Measurements from ENCODE around the gene GIN1.
"Not testable (repeated sequence)": the region's sequence is repeated elsewhere in the genome, so short reads cannot be mapped to it uniquely, and the experiment has no call there.

Gene GIN1

GRCh38 chr5:103119765-103120606 is at the start of gene GIN1, which contains the start of gene PPIP5K2:
Gene GIN1, minus strand, starts transcription at chr5:103120138. Its CDS starts 11,431 bp downstream, at chr5:103108707.
Gene PPIP5K2, plus strand, starts transcription at chr5:103120301. Its CDS starts 9,289 bp downstream, at chr5:103129590.
- POLR2A ChIA-PET = interaction anchor here (0.6 to 1.4 kb wide), 5 partner anchors 9 to 254 kb away, joined by 3 to 5 read pairs (median 3); no protein-coding TSS in a partner anchor

GRCh38 chr5:103166706-103167105 is 46.8 kb upstream of the GIN1 start:
- ChIA-PET CTCF (interaction anchor here (1.0 kb wide), 2 partner anchors 12 to 27 kb away, joined by 3 to 4 read pairs; no protein-coding TSS in a partner anchor), POLR2A (no interaction called here)
- no peak for DNase-seq (ENCODE audit: low read depth, low spot score)
- H3K4me3 ChIP-seq (ENCODE audit: low read depth, low read length) = no peak overlapping the region
- TF ChIP-seq CTCF (IDR thresholded peaks at IDR 0.05; ENCODE audit: insufficient read depth, low read length, missing control alignments) = no peak

More at GRCh38 chr5:103119765-103120606, at the start of gene GIN1, which contains the start of gene PPIP5K2:
- TF ChIP-seq CTCF (IDR thresholded peaks at IDR 0.05; ENCODE audit: insufficient read depth, low read length, missing control alignments) = no peak
- DNase-seq (ENCODE audit: low read depth, low spot score) = peak; percentile 91
- H3K4me3 ChIP-seq (ENCODE audit: low read depth, low read length) = peak within 1 kb of the TSS; percentile 88
- CTCF ChIA-PET = interaction anchor here (0.8 to 3.2 kb wide), 6 partner anchors 9 to 357 kb away, joined by 3 to 19 read pairs (median 3); no protein-coding TSS in a partner anchor

- POLR2A ChIA-PET = no interaction called here
- no peak for TF ChIP-seq CTCF (IDR thresholded peaks at IDR 0.05; ENCODE audit: insufficient read depth, low read length, missing control alignments)
- CTCF ChIA-PET = no interaction called here
- no peak for DNase-seq (ENCODE audit: low read depth, low spot score)
- H3K4me3 ChIP-seq (ENCODE audit: low read depth, low read length) = no peak overlapping the region
Measured at GRCh38 chr5:103151156-103151555, 31.2 kb upstream of the GIN1 start.

- ChIA-PET CTCF (no interaction called here), POLR2A (no interaction called here)
- no peak for DNase-seq (ENCODE audit: low read depth, low spot score)
- no peak overlapping the region for H3K4me3 ChIP-seq (ENCODE audit: low read depth, low read length)
- TF ChIP-seq CTCF (IDR thresholded peaks at IDR 0.05; ENCODE audit: insufficient read depth, low read length, missing control alignments) = no peak
Measured at GRCh38 chr5:103148213-103148612, 28.3 kb upstream of the GIN1 start.

GRCh38 chr5:103145196-103145595 is 25.3 kb upstream of the GIN1 start:
- no peak for TF ChIP-seq CTCF (IDR thresholded peaks at IDR 0.05; ENCODE audit: insufficient read depth, low read length, missing control alignments)
- DNase-seq (ENCODE audit: low read depth, low spot score) = no peak
- ChIA-PET POLR2A (no interaction called here), CTCF (interaction anchor here (0.5 to 1.7 kb wide), 2 partner anchors 330 to 352 kb away, joined by 4 to 6 read pairs; no protein-coding TSS in a partner anchor)
- no peak overlapping the region for H3K4me3 ChIP-seq (ENCODE audit: low read depth, low read length)

- POLR2A ChIA-PET; H3K4me3 ChIP-seq (ENCODE audit: low read depth, low read length); DNase-seq (ENCODE audit: low read depth, low spot score): not testable (repeated sequence)
- CTCF ChIA-PET = interaction anchor here (1.6 to 4.2 kb wide), 2 partner anchors 13 to 37 kb away, joined by 3 to 17 read pairs; no protein-coding TSS in a partner anchor
Measured at GRCh38 chr5:103142132-103142531, 22.2 kb upstream of the GIN1 start.

Measured in AG04449 (cell line).